Measurements from ENCODE around the gene TBC1D10B.
"Not testable (repeated sequence)": the region's sequence is repeated elsewhere in the genome, so short reads cannot be mapped to it uniquely, and the experiment has no call there.

TBC1D10B gene

GRCh38 chr16:30324220-30324619 lies 46.1 kb downstream of the TBC1D10B start:
- not testable (repeated sequence) for DNase-seq

GRCh38 chr16:30318647-30319046 lies 51.6 kb downstream of the TBC1D10B start:
- DNase-seq, result not testable (repeated sequence)

GRCh38 chr16:30310937-30311336 lies 59.4 kb downstream of the TBC1D10B start:
- DNase-seq, result not testable (repeated sequence)

GRCh38 chr16:30309255-30309654 lies 61.0 kb downstream of the TBC1D10B start:
- DNase-seq, result not testable (repeated sequence)
